Bone marrow (tissue), 2 donors: ENCODE data around the gene ATP6V0B.
A peak's percentile ranks its signal among the peaks of the same experiment; 100 is the strongest.

ENCODE experiments used
- DNase-seq, 2 donors: peaks; one replicate each; lab custom pipeline; 2025; lab: John Stamatoyannopoulos, UW

Gene ATP6V0B

DNA sequence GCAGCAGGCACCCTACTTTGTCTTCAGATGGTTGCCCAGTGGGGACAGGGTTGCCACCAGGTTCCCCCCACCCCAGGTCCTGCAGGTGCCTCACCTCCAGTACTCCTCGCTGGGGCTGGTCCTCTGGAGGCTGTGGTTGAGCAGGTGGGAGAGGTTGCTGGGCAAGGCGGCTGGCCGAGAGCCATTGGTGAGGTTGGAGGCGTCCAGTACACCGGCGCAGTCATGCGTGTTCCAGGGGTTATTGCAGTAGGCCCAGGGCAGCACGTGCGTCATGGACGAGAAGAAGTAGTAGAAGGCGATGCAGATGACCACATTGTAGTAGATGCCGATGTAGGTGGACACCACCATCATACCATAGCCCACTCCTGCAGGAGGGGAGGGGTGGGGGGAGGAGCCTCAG lies 33.5 kb downstream of the ATP6V0B start:
- no peak for DNase-seq

DNA sequence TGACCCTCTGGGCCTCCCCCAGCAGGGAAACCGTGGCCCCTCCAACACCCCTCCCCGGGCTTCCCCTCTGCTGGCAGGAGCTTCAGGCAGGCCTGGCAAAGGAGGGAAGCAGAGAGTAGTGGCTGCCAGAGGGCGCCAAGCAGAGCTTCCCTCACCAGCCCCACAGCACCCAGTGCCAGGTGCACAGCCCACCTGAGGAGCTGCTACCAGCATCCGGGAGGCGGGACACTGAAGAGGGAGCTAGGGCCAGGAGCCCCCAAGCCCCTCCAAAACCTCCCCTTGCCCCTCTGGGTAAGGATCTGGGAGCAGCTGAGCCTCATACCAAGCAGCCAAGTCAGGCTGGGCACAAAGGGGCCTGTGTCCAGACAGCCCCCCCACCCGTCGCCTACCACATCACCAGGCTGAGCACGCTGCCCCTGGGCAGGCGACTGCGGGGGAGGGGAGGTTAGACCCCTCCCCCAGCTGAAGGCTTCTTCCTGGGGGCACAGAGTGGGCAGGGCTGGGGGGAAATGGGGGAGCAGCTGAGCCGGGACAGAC lies 36.2 kb downstream of the ATP6V0B start:
- no peak for DNase-seq

DNA sequence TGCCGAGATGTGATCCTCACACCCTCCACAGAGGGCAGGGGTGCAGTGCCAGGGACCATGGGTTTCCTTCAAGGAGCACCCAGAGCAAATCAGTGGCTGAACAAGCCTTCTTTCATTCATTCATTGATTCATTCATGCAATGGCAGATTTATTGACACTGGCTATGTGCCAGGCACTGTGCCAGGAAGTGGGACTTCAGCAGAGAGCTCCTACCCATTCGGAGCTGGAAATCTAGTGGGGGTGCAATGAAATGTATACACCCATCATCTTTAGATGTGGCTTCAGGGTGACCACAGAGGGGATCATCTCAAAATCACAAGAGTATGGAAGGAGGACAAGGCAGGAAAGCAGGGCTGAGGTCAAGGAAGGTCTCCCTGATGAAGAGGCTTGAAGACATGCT lies 37.6 kb downstream of the ATP6V0B start:
- no peak for DNase-seq

DNA sequence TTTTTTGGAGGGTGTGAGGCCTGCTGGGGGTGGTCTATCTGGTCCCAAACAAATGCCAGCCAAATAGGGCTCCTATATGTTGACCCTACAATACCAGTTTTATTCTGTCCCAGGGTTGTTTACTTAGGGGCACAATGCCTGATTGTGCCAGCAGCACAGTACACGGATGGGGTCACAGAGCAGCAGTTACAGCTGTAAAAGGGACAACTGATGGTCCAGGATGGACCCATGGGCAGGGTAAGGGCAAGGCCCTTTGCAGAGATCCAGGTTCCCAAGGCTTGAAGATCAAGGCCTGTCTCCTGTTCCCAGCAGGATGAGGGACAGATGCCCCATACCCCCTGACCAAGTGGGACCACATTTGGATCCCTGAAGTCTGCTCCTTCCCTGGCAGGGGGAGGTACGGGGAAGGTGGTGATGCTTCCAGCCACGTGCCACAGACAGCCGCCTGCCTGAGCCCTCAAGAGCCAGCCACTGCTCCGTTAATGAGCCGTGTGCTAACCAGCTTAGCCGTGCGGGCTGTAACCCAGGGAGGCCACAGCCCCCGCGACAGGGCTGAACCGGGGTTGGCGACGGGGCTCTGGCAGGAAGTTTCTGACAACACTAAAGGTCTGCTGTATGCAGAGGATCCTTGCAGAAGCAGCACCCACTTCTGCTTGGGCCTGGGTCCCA lies 38.3 kb downstream of the ATP6V0B start:
- peak in 1 of 2 donors; percentile 65 for DNase-seq

DNA sequence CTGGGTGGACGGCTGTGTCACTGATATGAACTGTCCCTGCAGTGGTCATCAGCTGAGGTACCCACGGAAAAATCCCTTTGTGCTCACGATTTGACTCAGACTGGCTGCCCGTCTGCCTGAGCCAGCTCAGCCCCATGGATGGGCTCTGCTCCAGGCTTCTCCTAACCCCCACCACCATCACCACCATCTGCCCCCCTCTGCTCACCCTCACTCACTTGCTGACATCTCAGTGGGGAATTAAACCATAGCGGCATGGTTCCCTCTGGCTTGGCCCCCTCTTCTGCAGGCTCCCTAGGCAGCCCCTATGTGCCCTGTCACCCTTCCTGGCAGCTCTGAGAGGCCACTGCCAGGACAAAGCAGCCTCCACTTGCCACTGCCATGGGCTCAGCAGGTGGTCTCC lies 39.2 kb downstream of the ATP6V0B start:
- no peak for DNase-seq

DNA sequence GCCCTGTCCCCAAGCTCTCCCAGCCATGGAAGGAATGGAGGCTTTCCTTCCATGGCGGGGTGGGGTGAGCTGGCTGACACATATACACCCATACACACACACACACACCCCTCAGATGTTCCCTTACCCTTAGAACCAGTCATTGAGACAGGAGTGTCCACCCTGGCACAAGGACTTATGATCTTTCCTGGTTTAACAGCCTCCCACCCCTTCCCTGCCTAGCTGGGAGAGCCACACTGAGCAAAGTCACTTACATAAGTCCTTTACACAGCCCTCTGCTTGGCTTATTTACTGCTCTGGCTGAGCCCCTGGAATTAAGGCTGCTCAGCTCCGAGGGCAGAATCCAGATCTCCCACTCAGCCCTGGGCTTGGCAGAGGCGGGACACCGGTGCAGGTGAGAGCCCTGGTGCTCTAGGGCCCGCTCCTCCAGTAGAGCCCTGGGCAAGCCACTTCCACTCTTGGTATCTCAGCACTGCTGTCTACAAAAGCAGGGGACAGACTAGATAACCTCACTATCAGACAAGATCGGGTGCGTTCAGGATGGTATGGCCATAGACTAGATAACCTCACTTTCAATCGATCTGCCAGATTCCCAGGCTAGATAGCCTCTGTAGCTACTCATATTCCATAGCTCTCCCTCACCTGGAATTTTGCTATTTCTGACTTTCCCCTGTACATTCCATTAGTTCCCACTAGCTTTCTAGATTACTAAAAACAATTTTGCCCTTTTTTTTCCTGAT lies 39.8 kb downstream of the ATP6V0B start:
- DNase-seq = no peak

DNA sequence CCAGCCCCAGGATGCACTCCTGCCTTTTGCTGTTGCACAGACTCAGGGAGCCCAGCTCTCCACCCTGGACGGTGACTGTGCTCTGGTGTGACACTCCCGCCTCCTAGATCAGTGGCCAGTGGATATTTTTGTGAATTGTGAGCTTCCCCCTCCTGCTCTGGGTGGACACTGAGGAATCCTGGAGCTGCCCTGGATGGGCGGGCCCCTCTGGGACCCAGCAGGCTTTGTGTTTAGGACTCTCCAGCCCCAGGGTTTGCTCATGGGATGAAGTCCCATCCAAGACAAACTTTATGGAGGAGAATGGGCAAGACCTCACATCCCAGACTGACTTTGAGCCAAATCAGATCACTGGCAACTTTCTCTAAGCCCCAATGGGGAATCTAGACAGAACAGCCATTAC lies 40.4 kb downstream of the ATP6V0B start:
- DNase-seq = no peak

DNA sequence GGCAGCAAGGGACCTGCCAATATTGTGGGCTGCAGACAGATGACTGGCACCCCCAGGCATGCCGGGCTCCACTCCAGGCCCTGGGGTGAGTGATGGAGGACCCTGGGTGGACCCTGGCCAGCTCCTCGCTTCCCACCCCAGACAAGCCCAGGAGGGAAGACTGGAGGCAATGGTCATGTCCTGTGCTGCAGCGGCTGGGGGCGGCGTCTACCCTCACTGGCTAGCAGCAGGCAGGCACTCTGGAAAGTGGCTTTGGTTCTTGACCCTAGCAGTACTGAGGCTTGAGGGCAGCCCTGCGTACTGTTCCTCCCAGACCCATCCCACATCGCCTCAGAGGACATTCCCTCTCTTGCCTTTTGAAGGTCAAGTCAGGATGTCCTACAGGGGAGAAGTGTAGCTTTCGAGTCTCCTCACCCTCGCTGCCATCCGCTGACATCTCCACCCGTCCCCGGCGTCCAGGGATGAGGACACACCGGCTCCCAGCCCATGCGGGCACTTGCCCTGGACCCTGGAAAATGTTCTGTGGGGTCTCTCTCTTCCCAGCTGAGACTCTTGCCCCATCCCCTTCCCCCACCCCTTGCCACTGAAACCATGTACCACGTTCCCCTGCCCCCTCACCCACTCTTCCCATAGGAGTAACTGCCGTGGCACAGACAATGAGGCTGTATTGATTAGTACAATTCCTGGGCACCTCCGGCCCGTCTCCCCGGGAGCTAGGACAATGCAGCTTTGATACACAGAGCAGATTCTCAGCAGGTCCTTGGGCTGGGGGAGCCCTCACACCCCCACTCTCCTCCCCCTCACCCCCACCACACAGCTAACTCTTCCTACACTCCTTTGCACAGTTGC lies 41.5 kb downstream of the ATP6V0B start:
- no peak for DNase-seq

DNA sequence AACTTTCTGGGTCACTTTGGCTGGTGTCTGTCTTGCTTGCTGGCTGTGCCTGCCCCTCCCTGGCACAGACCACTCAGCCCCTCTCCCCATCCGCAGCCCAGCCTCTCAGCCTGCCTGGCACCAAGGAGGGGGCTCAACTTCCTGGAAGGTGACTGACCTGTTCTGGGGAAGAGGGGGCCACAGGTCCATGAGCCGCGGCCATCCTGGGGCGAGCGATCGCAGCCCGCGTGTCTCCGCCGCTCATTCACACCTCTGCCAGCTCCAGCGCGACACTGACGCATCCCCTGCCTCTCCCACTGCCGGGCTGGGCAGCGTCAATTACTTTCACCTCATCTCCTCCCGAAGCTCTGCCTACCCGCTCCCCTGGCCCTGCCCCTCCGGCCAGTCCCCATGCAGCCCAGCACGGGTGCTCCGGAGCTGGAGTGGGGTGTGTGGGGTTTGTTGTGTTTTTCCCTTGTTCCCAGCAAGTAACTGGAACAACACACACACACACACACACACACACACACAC lies 42.2 kb downstream of the ATP6V0B start:
- no peak for DNase-seq

DNA sequence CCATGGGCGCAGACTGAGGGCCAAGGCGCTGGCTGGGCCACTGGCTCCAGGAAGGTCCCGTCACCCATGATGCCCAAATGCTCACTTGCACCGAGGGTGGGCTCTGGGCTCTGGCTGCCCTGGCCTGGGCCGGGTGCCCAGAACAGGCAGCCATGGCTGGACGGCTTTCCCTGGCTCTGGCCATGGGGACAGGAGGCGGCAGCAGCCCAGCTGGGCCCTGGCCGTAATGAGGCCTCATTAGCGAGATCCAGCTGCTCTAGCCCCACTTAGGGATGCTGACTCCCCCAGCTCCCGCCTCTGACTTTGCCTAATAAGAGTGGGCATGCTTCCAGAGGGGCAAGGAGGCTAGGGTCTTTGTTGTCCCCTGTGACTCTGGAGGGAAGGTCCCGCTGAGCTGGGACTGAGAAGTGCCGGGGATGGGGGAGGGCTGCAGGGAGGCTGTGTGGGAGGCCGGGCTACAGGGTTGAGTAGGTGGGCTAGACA lies 44.7 kb downstream of the ATP6V0B start:
- DNase-seq = no peak

DNA sequence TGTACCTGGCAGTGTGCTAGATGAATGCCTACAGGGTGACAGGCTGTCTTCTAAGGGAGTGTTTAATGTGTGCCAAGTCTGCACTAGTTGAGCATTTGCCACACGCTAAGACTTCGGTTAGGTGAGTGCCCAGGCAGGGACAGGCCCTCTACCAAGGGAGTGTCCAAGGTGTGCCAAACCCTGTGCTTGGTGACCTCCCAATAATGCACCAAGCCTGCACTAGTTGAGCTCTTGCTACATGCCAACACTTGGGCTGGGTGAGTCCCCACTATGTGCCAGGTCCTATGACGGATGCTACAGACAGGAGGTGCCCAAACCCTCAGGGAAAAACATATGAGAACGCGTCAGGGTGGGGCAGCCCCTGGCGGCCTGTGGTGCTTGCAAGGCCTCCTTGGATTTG lies 45.7 kb downstream of the ATP6V0B start:
- DNase-seq = no peak

DNA sequence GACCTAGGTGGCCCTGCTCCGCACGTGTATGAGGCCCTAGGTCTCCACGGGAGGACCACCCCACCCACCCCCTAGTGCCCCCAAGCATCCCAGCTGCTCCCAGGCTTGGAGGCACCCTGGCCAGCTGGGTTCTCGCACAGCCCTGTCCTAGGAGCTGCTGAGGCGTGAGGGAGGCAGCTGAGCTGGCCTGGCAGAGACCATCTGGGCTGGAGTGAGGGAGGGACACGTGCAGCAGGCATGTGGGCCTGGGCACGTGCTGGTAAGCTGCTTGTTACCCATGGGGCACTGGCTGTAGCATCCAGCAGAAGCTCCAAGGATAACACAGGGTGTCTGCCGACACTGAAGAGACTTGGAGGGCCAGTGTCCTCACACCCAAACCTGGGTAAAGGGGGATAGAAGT lies 46.4 kb downstream of the ATP6V0B start:
- no peak for DNase-seq

DNA sequence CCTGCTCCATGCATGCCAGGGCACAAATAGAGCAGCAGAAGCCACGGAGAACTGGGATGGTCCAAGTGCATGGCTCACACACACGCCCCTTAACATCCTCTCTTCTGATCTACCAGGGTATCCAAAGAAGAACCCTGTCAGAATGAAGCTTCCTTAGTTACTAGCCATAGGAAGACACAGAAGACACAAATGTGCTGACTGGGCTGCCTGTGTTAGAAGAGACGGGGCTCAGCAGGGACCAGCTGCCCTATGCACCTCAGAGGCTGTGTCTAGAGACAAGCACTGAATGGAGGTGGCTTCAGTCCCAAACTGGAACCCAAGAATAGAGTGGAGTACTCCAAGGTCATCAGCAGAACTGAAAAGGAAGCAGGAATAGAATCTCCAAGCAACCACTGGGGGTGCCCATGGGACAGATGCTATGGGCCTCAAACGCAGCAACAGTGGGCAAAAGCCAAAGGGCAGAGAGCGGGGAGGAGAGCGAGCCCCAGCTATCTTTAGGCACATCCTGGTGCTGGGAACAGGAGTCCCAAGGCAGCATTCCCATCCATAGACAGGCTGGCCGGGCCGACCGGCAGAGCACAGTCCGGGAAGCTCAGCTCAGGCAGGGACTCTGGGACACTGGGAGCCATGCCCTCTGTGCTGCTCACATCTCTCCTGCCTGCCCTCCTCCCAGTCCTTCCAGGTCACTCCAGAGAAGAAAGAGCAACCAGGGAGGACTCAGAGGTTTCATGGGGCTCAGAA lies 47.0 kb downstream of the ATP6V0B start:
- DNase-seq = no peak

DNA sequence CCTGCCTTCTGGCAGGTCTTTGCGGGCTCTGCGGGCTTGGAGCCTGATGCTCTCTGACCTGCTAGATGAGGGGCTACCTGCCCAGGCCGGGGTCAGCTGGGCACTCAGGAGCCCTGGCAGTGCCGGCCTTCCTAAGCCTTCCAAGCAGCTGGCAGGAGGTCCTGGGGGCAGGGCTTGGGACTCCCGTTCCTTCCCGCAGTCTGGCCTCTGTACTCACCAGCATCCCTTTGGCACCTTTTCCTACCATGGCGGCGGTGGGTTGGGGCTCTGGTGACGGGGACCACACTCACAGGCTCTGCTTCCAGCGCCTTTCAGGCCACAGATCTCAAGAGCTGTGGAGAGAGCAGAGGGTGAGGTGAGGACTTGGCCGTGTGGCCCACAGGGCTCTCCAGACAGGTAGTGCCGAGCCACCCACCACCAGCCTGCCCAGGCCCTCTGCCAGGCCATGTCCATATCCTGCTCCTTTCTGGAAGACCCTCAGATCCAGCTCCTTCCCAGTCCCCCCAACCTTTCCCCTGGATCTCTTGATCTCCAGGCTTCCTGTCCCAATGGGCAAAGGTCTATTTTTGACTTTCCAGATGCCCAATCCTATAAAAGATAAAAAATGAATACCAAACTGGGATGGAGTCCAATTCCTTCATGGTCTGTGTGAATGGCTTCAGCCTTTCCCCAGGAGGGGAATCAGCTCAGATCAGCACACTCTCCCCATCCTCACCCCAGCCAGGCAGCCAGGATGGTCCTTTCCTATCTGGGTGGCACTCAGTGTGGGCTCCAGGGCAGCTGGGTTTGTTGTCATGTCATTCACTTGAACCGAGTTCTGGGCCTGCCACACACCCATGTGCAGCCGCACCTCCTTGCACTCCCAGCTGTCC lies 49.5 kb downstream of the ATP6V0B start:
- no peak for DNase-seq

DNA sequence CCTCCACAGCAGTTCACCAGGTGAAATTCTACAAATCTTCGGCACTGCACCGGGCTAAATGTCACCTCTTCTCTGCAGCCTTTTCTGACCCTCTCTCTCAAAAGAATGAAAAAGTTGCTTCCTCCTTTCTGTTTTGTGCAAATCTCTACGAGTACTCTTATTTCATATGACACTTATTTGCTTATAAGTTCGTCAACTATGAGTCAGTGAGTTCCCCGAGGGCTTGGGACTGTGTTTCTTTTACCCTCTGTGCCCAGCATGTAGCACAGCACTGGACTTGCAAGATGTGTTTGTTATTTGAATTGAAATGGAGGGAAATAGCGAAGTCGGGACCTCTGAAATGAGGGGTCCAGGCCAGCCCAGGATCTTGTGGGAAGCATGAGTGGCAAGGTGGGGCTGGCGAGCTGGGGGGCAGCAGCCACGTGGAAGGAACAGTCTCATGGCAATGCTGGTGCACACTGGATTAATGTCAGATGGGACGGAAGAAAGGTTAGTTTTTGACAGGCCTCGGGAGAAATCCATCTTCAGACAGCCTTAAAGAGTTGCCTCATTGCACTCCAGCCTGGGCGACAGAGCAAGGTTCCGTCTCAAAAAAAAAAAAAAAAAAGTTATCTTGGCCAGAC lies 50.3 kb downstream of the ATP6V0B start:
- no peak for DNase-seq

DNA sequence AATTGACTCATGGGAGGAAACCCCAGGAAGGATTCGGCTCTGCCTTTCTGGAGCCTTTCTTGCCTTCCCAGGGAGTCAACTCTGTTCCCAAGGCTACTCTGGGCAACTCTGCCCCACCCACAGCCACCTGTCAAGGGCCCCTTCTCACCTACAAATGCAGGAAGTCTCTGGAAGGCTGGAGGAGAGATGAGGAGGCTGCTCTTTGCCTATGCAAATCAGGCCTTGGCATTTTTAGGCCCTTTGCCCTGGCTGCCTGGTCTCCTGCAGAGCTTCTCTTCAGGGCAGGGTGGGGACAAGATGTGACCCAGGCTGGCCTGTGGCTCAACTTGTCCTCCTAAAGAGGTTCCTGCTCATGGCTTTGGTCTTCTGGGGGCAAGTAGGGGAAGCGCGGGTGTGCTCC lies 51.1 kb downstream of the ATP6V0B start:
- no peak for DNase-seq

DNA sequence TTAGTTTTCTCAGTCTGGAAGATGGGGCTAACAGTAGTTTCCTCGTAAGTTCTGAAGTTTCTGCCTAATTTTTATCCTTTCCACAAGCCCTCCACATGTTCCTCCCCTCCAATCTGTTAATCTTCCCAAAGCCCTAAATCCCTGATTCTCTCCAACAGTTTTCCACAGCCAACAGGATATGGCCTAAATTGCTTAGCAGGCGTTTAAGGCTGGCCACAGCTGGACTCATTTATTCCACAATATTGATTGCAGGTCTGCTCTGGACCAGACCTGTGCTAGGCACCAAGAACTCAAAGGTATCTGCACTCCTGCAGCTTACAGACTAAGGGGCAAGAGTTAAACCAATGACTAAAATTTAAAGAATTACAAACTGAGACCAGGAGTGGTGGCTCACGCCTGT lies 52.6 kb downstream of the ATP6V0B start:
- no peak for DNase-seq
